ENCODE data around the gene SCN9A.
"Not testable (repeated sequence)": the region's sequence is repeated elsewhere in the genome, so short reads cannot be mapped to it uniquely, and the experiment has no call there.

SCN9A gene

GRCh38 chr2:166335284-166335683 lies 40.5 kb downstream of the SCN9A start:
- no peak for DNase-seq (ENCODE audit: low read depth, low spot score)

DNA sequence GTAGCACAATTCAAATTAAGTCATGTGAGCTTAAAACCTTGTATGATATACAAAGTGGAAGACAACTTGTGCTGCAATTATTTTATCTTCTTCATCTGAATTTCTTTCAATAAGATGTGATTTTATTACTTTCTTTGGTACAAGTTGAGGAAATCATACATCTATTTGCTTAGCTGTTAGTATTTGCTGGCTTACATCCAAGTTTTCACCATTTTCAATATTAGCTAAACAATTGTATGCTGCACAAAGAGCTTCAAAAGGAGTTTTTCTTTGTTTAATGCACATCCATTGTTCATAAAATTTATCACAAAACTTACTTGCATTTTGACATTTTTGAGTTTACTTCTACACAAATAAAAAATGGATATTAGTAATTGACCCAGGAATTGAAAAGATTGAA lies 40.9 kb downstream of the SCN9A start:
- DNase-seq (ENCODE audit: low read depth, low spot score), result no peak

DNA sequence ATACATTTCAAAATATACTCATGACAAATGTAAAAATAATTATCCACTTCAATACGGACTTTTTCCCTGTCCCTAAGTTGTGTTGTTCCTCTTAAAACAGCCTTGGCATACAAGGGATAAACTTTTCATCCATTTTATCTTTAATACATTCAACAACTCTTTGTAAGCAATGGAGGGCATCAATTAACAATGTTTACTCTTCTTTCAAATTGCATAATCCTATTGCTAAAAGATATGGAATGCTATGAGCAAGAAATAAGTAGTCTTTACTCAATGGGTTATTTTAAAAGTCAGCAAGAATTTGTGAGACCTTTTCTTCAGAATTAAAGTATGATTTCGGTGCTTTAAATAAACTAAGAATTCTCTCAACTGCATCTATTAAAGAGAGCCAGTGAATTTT lies 41.9 kb downstream of the SCN9A start:
- no peak for DNase-seq (ENCODE audit: low read depth, low spot score)

- no peak for DNase-seq (ENCODE audit: low read depth, low spot score)
These were observed 43.6 kb downstream of the SCN9A start for GRCh38 chr2:166332106-166332505.

GRCh38 chr2:166331468-166331867 lies 44.3 kb downstream of the SCN9A start:
- no peak for DNase-seq (ENCODE audit: low read depth, low spot score)

GRCh38 chr2:166329465-166329864 lies 46.3 kb downstream of the SCN9A start:
- DNase-seq (ENCODE audit: low read depth, low spot score), result no peak

DNA sequence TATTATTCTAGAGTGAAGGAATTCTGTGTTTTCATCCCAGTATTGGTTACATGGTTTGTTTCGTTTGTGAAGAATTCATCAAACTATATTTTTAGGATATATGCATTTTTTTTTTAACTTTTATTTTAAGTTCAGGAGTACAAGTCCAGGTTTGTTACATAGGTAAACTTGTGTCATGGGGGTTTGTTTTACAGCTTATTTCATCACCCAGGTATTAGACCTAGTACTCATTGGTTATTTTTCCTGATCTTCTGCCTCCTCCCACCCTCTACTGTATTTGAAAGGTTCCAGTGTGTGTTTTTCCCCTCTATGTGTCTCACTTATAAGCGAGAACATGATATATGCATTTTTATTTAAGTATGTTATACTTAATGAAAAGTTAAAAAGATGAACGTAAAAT lies 47.6 kb downstream of the SCN9A start:
- DNase-seq (ENCODE audit: low read depth, low spot score), result no peak

DNA sequence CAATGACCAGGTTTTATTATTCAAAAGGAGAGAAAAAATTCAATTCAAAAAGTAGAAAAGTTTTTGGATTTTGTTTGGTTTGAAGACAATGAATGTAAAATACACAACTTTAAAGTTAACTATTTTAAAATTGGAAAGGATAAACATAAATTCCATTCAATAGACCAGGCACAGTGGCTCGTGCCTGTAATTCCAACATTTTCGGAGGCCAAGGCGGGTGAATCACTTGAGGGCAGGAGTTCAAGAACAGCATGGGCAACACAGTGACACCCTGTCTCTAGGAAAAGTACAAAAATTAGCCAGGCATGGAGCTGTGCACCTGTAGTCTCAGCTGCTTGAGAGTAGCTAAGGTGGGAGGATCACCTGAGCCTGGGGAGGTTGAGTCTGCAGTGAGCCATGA lies 54.7 kb downstream of the SCN9A start:
- no peak for DNase-seq (ENCODE audit: low read depth, low spot score)

DNA sequence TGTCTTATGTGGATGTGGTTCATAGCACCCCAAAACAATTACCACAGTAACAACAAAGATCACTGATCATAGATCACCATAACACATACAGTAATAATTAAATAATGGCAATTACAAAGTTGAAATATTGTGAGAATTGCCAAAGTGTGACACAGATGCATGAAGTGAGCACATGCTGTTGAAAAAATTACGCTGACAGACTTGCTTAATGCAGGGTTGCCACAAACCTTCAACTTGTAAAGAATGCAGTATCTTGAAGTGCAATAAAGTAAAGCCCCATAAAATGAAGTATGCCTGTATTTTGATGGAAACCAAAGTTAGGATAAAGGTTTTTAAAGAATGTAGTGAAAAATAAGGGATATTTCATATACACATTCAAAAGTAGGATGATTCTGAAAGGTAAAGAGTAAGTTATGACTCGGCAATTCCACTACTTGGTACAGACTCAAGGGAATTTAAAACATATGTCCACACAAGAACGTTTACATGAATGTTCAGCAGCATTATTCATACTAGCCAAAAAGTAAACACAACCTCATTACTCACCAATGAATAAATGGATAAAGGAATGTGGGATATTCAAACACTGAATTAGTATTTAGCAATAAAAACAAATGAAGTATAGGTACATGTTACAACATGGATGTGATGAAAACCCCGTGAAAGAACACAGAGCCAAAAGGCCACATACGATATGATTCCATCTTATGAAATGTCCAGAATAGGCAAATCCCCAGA lies 61.6 kb downstream of the SCN9A start:
- no peak for DNase-seq (ENCODE audit: low read depth, low spot score)

DNA sequence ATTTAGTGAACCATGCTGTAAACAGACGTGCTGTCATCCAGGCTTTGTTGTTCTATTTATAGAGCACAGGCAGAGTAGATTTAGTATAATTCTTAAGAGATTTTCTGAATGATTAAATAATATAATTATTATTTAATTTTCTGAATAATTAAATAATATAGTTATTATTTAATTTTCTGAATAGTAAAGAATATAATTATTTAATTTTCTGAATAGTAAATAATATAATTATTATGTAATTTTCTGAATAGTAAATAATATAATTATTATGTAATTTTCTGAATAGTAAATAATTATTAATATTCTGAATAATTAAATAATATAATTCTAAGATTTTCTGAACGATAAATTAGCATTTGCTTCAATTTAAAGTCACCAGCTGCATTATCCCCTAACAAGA lies 62.9 kb downstream of the SCN9A start:
- not testable (repeated sequence) for DNase-seq (ENCODE audit: low read depth, low spot score)

- no peak for DNase-seq (ENCODE audit: low read depth, low spot score)
These were observed 68.4 kb downstream of the SCN9A start for GRCh38 chr2:166307326-166307725.

DNA sequence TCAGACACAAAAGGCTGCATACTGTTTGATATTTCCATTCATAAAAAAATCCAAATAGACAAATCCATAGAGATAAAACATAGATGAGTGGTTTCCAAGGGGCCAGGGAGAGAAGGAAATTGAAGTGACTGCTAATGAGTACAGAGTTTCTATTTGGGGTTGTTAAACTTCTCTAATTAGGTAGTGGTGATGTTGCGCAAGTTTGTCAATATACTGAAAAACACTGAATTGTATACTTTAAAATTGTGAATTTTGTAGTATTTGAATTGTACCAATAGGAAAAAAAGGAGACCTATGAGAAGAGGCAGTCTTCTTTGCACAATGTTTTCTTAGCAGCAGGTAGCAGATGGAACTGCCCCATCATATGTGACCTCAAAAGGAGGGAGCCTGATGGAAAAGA lies 71.1 kb downstream of the SCN9A start:
- no peak for DNase-seq (ENCODE audit: low read depth, low spot score)

- DNase-seq (ENCODE audit: low read depth, low spot score), result no peak
These were observed 73.7 kb downstream of the SCN9A start for GRCh38 chr2:166302036-166302435.

DNA sequence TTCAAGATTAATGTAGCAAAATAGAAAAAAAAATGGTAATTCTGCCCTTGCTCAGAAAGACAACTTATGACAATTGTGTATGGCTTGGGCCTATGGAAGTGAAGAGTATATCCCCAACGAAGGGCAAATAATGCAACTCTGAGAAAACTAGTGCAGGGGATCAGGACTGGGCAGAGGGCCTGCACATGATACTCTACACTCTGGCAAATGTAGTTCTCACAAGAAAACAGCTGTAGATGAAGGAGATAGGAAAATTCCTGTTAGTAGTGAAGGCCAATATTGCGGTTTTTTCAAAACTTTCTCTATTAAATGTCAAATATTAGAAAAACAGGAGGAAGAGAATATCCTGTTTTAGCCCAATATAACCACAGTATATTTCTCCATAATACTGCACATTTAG lies 77.8 kb downstream of the SCN9A start:
- DNase-seq (ENCODE audit: low read depth, low spot score), result no peak

- no peak for DNase-seq (ENCODE audit: low read depth, low spot score)
These were observed 81.8 kb downstream of the SCN9A start for GRCh38 chr2:166293984-166294383.

DNA sequence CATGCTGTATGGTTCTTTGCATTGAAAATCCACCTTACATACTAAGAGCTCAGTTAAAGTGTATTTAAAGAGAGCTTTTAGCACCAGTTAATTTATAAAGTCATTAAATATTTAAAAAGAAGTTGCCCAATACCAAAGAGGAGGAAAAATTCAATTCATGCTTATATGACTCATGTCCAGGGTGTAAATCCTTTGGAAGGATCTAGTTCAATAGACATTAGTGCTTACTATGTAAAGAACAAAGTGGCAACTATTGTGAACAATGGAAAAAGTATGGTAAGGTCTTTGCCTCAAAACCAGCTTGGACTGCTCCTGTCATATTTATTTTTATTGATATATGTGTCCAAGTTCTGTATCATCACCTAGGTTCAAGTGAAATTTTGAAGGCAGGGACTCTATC lies 90.5 kb downstream of the SCN9A start:
- no peak for DNase-seq (ENCODE audit: low read depth, low spot score)

DNA sequence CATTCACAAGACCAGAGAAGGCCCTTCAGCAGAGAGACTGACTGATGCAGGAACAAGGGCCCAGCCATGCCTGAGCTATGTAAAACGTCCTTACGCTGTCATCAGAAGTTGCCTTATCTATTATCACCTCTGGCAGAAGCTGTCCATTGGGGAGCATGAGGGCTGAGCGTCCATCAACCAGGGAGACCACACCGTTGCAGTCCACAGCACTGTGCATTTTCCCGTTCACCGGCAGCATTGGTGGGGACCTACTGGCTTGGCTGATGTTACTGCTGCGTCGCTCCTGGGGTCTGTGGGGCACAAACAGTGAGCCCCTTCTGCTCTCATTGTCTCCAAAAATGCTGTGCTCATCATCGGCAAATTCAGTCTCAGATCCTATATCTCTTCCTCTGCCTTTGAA lies 91.4 kb downstream of the SCN9A start:
- DNase-seq (ENCODE audit: low read depth, low spot score), result no peak

- DNase-seq (ENCODE audit: low read depth, low spot score), result no peak
These were observed 93.6 kb downstream of the SCN9A start for GRCh38 chr2:166282154-166282553.

DNA sequence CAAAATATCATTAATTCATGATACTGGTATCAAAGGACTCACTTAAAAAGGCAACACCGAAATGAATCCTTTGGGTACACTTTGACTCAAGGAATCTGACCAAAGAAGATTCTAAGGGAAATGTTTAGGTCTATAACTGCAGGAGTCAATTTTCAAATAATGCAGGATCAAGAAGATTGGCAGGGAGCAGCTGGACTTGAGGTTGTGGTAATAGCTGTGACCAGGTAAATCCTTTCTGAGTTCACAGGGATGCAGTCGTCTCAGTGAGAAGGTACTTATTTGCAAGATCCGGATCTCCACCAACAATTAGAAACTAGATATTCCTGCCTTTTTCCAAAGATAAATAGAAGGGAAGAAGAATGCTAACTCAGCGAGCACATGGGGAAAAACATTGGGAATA lies 96.9 kb downstream of the SCN9A start:
- DNase-seq (ENCODE audit: low read depth, low spot score), result no peak

- DNase-seq (ENCODE audit: low read depth, low spot score), result no peak
These were observed 105.4 kb downstream of the SCN9A start for GRCh38 chr2:166270376-166270775.

DNA sequence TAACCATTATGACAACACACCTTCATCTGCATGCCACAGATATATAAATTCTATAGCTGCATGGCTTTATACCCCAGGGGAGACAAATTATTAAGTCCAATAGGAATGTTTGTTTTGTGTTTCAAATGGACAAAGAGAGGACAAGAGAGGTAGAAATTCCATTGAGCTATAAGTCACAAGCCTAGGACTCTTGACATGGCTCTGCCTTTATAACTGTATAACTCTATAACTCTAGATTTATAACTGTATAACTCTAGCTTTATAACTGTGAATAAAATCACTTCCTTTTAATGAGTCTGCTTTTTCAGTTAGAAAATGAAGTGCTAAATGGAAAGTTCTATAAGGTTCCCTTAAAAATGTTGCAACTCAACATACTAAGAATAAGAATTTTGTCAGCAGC lies 106.4 kb downstream of the SCN9A start:
- DNase-seq (ENCODE audit: low read depth, low spot score), result no peak

DNA sequence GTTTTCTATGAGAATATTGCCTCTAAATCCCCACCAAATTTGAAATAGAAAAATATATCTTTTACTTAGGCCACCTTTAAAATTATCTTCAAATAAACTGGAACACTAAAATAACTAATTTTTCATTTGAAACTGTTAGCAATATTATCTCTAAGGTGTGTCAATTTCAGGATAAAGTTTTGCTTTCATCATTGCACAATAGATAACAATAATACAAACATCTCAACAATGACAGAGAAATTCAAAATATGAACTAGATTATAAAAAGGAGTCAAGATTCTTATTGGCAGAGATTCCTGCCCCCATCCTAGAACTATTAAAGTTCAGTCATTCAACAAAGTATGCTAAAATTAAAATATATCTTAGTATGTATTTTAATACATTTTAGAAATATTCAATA lies 117.9 kb downstream of the SCN9A start:
- DNase-seq (ENCODE audit: low read depth, low spot score), result no peak

DNA sequence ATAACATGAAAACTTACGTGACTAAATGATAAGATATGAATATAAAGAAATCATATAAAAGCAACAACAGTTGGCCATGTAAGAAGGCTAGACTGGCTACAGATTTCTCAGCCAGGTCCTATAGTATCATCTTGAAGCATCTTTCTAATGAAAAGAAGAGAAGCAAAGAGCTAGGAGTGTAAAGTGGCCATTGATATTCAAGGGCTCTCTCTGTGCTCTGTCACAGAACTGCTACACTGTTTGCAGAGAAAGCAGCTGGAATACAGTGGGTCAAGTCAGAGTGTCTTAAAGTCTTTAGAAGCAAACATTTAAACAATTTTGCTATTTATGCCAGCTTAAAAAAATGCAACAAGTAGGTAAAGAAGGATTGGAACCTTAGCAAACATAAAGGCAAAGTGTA lies 118.8 kb downstream of the SCN9A start:
- no peak for DNase-seq (ENCODE audit: low read depth, low spot score)

DNA sequence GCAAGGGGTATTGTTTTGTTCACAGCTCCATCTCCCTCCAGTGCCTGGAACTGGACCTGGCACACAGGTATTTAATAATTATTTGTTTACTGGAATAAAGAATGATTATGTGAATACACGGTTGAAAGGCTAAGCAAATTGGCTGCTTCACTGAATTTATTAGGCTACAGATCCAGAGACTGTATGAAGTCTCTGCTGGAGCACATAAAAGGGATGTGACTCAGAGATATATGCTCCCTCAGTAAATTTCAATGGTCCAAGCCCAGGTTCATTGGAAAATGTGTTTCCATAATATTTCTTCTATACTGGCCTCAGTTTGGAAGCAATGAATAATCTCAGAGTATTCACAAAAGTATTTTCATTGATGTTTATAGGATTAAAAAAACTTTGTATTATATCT lies 126.4 kb downstream of the SCN9A start:
- DNase-seq (ENCODE audit: low read depth, low spot score), result no peak

All from activated naive CD8-positive, alpha-beta T cell treated with anti-CD3 and anti-CD28 coated beads, Interleukin-2, amount 50 U/mL, for 16 hours (primary cell).